Skin of body (tissue), 3 donors: ENCODE data around the gene NFATC3. TPM values are rescaled to one million over a fixed set of nuclear protein-coding genes. Genes with fewer than 3 reads are reported as not detected.

Experiments
- DNase-seq: peaks from one replicate; lab custom pipeline; 2025; lab: John Stamatoyannopoulos, UW
- small RNA-seq: library from RNA; depleted of rRNA; stranded (forward); fragments of <200 nt; gene quantifications from one replicate; pipeline ENCODE3, GENCODE V24; 2014; ENCODE audit warnings: low replicate concordance
- total RNA-seq: library from RNA; depleted of rRNA; stranded (reverse); fragments of >200 nt; gene quantifications from one replicate; pipeline ENCODE4 v1.2.3, GENCODE V29; 2014

Gene NFATC3
- total RNA-seq, 1 donor from 2014 or later = 21.5 TPM

GRCh38 chr16:68267612-68268405 lies 182.6 kb downstream of the NFATC3 start:
- DNase-seq = no peak

- DNase-seq = no peak
Observed at GRCh38 chr16:68269793-68270192, 184.6 kb downstream of the NFATC3 start.

- DNase-seq = no peak
Observed at GRCh38 chr16:68270353-68270752, 185.2 kb downstream of the NFATC3 start.

- no peak for DNase-seq
Observed at GRCh38 chr16:68272507-68273209, 187.5 kb downstream of the NFATC3 start.

GRCh38 chr16:68273459-68273858 lies 188.3 kb downstream of the NFATC3 start:
- no peak for DNase-seq

GRCh38 chr16:68273896-68274295 lies 188.7 kb downstream of the NFATC3 start:
- DNase-seq = no peak

GRCh38 chr16:68274441-68274840 lies 189.3 kb downstream of the NFATC3 start:
- DNase-seq = no peak

GRCh38 chr16:68275611-68276191 lies 190.5 kb downstream of the NFATC3 start:
- DNase-seq = no peak

GRCh38 chr16:68276223-68276622 lies 191.1 kb downstream of the NFATC3 start:
- DNase-seq = no peak

Small RNAs within 50 kb of the gene (small RNA-seq; reads per million reads assigned to genes)
- gene RF00019 = not detected
- gene RF00554 = not detected

Other genes with a start within 250 kb of the NFATC3 start
- 21.7 TPM for gene THAP11, start 243.1 kb upstream of the NFATC3 start, total RNA-seq
- 56.5 TPM for gene NUTF2, start 238.4 kb upstream of the NFATC3 start, total RNA-seq
- 49.6 TPM for gene CENPT, start 237.7 kb upstream of the NFATC3 start, total RNA-seq
- gene EDC4, start 212.3 kb upstream of the NFATC3 start, total RNA-seq = 36.7 TPM
- gene NRN1L, start 200.5 kb upstream of the NFATC3 start, total RNA-seq = not detected
- 8.3 TPM for gene PSKH1, start 192.1 kb upstream of the NFATC3 start, total RNA-seq
- 0.49 TPM for gene CTRL, start 153.5 kb upstream of the NFATC3 start, total RNA-seq
- 16.4 TPM for gene PSMB10, start 148.5 kb upstream of the NFATC3 start, total RNA-seq
- 7.6 TPM for gene LCAT, start 141.2 kb upstream of the NFATC3 start, total RNA-seq
- 38.1 TPM for gene SLC12A4, start 116.7 kb upstream of the NFATC3 start, total RNA-seq
- gene DPEP3, start 104.9 kb upstream of the NFATC3 start, total RNA-seq = not detected
- gene DPEP2, start 85.9 kb upstream of the NFATC3 start, total RNA-seq = 1.8 TPM
- not detected for gene DPEP2NB, start 69.5 kb upstream of the NFATC3 start, total RNA-seq
- gene DDX28, start 62.1 kb upstream of the NFATC3 start, total RNA-seq = 6.1 TPM
- gene DUS2, start 62.1 kb upstream of the NFATC3 start, total RNA-seq = 11.0 TPM
- 22.9 TPM for gene ESRP2, start 150.8 kb downstream of the NFATC3 start, total RNA-seq
- gene PLA2G15, start 160.0 kb downstream of the NFATC3 start, total RNA-seq = 15.4 TPM
- 18.1 TPM for gene SLC7A6, start 179.2 kb downstream of the NFATC3 start, total RNA-seq
- gene SLC7A6OS, start 225.6 kb downstream of the NFATC3 start, total RNA-seq = 12.3 TPM
- gene PRMT7, start 225.6 kb downstream of the NFATC3 start, total RNA-seq = 44.6 TPM